ENCODE measurements around the gene KRTAP10-8. TPM values are rescaled to one million over a fixed set of nuclear protein-coding genes. Genes with fewer than 3 reads are reported as not detected.
A peak's percentile ranks its signal among the peaks of the same experiment; 100 is the strongest.
"Not testable (repeated sequence)": the region's sequence is repeated elsewhere in the genome, so short reads cannot be mapped to it uniquely, and the experiment has no call there.

The KRTAP10-8 gene
- total RNA-seq, 1 experiment from 2014 or later, result not detected

DNA sequence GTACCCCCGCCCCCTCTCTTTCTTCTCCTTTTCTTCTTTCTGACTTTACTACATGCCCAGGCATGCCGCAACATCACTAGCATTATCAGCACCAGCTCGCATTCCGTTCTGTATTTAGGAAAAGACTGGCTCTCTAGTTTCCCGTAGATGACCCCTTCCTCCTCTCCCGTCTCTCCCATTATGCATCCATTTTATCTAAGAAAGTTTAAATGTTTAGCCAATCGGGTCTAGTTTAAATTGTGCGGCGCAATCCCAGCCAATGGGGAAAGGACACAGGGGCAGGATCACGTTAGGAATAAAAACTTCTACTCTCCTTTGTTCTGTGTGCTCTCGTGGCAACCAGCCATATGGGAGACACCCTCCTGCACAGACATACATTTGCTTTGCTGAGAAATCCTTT lies 13.8 kb upstream of the KRTAP10-8 start:
- no peak for DNase-seq (ENCODE audit: low read depth)

DNA sequence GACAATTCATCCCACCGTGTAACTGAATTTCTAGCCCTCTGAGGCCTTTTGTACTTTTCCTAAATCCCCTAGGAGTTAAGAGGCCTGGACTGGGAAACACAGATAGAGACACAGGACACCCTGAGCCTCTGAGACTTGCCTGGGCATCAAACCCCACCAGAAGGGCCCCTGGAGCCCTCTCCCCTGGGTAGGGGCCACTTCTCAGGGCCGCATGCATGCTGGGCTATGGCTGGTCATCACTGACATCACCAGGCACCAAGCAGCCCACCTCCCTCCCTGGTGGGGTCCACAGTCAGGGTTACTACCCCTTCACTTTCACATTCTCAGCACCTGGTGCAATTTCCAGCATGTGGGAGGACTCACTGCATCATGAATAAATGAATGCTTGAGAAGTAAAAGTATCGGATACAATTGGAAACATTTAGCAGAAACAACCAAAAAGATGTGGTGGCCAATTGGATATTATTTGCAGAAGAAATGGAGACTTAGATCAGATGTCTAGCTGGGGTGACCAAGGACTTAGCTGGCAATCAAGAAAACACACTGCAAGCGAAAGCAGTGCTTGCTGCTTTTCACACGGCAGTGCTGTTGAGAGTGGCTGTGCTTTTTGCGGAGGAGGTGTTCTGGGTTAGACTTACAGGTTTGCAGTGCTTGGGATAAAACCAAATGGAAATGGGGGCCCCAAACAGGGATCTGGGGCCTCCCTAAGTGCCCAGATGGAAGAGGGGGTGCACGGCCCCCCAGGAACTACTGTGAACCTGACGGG lies 12.4 kb upstream of the KRTAP10-8 start:
- DNase-seq (ENCODE audit: low read depth), result no peak

DNA sequence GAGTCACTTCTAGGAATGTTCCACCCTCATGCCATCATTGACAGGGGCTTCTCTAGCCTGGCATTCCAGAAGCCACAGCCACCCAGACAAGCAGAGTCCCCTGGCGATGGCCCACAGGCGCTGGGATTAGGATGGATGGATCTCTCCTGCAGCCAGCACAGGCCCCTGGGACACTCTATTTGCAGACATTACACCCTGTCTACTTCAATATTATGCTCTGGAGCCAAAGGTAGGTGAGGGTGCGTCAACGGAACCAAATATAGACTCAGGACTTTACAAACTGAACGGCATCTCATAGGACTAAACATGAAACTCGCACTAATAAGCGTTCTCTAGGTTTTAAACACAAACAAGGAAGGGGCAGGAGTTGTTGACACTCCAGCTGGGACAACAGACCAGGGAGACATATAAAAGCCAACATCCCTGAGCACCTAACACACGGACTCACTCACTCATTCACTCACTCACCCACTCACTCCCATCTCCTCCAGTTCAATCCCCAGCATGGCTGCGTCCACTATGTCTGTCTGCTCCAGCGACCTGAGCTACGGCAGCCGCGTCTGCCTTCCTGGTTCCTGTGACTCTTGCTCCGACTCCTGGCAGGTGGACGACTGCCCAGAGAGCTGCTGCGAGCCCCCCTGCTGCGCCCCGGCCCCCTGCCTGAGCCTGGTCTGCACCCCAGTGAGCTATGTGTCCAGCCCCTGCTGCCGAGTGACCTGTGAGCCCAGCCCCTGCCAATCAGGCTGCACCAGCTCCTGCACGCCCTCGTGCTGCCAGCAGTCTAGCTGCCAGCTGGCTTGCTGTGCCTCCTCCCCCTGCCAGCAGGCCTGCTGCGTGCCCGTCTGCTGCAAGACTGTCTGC lies 11.5 kb upstream of the KRTAP10-8 start, which contains the start of gene KRTAP10-7:
Gene KRTAP10-7 (plus strand): TSS at position 480 of the 861 bp plus-strand sequence. CDS start 25 bp downstream, at position 505.
- DNase-seq (ENCODE audit: low read depth), result not testable (repeated sequence)

DNA sequence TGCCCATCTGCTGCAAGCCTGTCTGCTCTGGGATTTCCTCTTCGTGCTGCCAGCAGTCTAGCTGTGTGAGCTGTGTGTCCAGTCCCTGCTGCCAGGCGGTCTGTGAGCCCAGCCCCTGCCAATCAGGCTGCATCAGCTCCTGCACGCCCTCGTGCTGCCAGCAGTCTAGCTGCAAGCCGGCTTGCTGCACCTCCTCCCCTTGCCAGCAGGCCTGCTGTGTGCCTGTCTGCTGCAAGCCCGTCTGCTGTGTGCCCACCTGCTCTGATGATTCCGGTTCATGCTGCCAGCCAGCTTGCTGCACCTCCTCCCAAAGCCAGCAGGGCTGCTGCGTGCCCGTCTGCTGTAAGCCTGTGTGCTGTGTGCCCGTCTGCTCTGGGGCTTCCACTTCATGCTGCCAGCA lies 10.8 kb upstream of the KRTAP10-8 start:
- peak; percentile 29 for DNase-seq (ENCODE audit: low read depth)

DNA sequence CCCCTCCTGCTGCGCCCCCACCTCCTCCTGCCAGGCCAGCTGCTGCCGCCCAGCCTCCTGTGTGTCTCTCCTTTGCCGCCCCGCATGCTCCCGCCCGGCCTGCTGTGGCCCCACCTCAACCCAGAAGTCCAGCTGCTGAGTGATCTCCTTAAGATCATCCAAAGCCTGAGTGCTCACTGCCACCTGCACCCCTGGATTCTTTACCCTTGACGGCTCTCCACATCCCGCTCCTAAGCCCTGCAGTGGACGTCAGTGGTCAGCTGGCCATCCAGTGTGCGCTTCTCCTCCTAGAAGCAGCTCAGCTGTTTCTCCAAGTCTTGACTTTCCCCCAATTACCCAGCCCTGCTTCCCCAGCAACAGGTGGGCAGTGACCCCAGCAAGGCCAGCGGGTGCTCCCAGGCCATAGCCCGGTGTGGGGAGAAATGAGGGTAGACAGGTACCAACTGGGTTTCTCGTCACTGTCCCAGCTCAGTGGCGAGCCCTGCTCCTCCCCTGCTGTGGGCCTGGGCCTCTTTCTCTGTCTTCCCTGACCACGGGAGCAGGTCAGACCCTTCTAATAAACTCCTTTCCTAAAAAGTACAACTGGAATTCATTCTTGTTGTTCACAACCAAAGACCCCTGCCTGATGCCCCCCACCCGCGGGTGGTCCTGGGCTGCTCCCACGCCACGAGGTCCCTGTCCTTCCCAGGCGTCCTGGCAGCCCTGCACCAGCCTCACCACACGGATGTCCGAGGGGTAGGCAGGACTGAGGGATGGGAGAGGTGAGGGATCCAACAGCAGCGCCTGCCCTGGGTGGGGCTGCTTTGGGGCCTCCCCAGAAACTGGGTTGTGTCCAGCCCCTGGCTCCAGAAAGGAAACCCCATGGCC lies 10.1 kb upstream of the KRTAP10-8 start:
- peak; percentile 6 for DNase-seq (ENCODE audit: low read depth)

DNA sequence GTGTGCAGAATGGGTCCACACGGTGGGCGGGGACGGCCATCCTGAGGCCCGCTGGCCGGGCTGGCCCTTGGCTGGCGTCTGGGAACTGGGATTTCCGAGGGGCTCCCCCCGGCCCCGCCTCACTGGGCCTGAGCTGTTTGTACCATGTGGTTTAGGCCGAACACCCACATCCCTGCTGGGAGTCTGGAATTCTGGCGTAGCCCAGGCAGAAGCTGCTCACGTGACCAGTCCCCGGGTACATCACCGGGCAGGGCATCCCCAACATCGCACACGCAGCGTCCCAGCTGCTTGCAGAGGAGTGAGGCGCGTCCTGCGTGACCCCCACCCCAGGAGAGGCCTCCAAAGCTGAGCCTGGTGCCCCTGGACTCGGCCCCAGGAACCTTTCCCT lies 9.4 kb upstream of the KRTAP10-8 start:
- no peak for DNase-seq (ENCODE audit: low read depth)

DNA sequence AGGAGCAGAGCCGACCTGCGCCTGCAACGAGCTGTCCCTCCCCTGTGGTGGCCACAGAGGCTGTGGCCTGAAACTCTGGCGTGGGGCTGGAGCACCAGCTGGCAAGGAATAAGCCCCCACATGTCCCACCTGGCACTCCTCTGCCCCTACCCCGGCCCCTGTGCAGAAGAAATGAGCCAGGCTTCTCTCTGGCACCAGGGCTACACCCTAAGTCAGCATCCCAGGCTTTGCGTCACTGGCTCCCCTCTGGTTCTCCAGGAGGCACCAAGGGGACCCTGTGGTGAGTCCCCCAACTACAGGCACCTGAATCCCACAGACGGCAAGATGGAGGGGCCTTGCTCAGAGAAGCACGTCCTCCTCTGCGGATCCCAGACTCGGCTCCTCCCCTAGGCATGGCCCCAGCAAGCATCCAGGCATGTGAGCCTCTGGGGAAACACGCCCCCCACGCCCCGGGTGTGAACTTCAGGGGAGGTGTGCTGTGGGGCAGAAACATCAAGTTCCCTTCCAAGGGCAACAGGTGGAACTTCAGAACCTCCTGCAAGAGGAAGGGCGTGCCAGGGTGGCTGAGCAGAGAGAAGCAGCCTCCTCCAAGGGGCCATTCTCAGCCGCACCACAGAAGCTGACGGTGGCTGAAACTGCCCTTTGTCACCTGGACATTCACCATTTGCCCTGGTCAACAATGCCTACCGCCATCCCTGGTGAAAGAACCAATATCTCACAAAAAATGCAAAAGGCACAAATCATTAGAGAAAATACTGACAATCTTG lies 8.6 kb upstream of the KRTAP10-8 start:
- DNase-seq (ENCODE audit: low read depth), result no peak

DNA sequence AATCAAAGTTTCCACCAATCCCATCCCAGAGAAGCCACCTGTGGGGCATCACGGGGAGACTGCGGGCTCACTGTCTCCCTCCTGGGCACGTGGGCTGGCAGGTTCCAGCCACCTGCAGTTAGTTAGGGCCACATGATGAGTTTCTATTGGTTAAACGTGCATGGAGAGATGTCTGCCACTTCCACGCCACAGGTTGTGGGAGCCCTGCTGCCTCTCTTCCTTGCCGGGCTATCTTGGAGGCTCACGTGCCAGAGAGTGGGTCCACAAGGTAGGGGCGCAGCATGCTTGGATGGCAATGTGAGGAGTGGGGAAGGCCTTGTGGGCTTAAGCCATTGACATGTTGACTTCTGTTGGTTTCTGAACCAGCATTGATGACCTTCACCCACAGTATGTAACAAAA lies 8.0 kb upstream of the KRTAP10-8 start:
- no peak for DNase-seq (ENCODE audit: low read depth)

DNA sequence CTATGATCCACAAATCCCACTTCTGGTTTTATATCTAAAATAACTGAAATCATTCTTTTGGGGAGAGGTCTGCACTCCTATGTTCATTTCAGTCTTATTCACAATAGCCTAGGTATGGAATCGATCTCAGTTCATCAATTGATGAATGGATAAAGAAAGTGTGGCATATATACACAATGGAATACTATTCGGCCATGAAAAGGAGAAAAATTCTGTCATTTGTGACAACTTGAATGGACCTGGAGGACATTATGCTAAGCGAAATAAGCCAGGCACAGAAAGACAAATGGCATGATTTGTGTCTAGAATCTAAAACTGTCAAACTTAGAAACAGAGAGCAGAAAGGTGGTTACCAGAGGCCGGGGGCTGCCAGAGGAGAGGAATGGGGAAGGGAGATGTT lies 5.4 kb upstream of the KRTAP10-8 start:
- DNase-seq (ENCODE audit: low read depth), result no peak

DNA sequence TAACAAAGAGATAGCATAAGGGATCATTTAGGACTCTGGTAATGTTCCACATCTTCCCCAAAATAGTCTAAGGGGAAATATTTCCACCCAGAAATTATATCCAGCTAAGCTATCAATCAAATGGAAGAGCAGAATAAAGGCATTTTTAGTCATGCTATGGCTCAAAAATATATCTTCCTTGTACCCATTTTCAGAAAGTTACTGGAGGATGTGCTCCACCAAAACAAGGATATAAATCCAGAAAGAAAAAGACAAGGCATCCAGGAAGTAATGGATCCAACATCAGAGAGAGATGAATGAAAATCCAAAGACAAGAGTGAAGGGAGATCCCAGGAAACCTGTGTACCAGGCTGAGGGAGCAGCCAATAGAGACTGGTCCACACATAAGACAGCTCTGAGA lies 2.7 kb upstream of the KRTAP10-8 start:
- no peak for DNase-seq (ENCODE audit: low read depth)

DNA sequence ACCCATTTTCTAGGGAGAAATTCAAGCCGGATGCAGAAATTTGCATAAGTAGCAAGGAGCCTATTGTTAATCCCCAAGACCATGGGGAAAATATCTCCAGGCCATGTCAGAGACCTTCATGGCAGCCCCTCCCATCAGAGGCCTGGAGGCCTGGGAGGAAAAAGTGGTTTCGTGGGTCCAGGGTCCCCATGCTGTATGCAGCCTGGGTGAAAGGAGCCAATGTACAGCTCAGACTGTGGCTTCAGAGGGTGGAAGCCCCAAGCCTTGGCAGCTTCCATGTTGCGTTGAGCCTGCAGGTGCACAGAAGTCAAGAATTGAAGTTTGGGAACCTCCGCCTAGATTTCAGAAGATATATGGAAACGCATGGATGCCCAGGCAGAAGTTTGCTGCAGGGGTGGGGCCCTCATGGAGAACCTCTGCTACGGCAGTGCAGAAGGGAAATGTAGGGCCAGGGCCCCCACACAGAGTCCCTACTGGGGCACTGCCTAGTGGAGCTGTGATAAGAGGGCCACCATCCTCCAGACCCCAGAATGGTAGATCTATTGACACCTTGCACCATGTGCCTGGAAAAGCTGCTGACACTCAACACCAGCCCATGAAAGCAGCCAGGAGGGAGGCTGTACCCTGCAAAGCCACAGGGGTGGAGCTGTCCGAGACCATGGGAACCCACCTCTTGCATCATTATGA lies 1.6 kb upstream of the KRTAP10-8 start:
- DNase-seq (ENCODE audit: low read depth), result not testable (repeated sequence)

DNA sequence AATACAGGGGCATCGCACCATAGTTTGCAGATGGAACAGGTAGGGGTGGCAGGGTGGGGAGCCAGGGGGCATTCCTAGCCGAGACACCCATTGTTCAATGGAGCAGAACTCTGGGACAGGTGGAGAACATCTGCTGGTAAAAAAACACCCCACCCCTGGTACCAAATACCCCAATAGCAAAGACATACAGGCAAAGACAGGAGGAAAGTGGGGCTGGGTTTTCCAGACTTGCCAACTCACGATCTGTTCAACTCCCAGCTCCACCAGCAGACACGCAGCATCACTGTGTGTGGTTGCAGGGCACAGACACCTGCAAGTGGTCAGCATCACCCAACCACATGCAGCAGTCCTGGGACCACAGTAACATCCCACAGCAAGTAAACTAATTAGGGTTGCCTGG lies 328 bp upstream of the KRTAP10-8 start:
- no peak for DNase-seq (ENCODE audit: low read depth)

DNA sequence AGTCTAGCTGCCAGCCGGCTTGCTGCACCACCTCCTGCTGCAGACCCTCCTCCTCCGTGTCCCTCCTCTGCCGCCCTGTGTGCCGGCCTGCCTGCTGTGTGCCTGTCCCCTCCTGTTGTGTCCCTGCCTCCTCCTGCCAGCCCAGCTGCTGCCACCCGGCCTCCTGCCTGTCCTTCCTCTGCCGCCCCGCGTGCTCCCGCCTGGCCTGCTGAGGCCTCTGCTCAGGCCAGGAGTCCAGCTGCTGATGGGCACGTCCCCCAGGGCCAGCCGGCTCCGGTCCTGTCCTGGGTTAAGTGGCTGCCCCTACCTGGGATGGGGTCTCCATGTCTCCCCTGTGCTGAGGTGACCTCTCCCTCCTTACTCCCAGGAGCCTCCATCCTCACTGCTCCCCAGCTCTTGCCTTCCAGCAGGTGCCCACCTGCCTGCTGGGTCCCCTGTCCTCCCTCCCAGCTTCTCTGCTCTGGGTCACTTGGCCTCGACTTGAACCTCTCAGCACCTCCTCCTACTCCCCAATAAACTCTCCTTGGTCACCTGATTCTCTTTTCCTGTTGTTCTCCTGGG lies 870 bp downstream of the KRTAP10-8 start:
- DNase-seq (ENCODE audit: low read depth), result no peak

DNA sequence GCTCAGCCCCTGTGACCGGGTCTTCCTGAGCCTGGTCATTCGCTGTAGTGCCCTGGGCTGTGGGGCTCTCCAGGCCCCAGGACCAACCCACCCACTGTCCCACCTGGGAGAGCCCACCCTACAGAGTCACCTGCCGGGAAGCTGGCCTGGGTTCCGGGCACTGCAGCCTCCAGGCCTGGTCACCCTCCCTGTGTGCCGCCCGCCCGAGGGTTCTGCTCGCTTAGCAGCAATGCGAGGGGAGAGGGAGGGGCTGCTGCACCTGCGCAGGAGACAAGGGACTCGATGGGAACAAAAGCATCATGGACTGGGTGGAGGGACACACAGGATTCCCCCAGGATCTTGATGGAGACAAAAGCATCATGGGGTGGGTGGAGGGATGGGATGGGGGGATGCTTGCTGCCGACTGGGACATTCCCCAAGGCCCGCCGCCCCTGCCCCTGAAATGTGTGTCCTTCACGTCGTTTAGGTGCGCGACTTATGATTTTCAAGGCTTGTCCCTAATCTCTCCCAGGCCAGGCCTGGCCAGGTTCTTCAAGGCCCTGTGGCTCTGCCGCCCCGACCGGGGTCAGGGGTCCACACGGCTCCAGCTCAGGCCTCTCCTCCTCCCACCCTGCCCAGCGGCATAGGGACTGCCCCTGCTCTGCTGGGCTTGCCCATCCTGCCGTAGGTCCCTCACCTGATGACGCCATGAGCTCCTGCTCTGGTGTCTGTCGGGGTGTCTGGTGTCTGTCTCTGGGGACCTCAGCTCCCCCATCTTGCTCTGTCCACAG lies 1.7 kb downstream of the KRTAP10-8 start:
- DNase-seq (ENCODE audit: low read depth), result no peak

DNA sequence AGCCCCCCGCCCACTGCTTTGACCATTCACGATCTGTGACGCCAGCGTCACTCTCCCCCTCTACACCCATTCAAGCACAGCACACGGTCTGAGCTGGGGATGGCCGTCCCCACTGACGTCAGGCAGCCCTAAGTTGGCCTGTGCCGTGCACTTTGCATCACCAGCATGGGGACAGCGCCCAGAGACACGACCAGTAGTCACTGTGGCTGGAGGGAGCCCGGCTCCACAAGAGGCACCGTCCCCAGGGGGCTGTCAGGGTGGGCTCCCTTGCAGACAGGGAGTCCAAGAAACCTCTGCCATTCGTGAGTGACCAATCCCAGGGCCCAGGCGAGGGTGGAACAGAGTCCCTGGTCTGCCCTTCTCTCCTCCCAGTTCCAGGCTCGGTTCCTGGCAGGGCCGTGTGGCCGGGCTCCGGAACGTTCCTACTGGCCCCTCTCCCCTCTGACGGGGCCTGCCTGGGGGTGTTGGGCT lies 2.3 kb downstream of the KRTAP10-8 start:
- DNase-seq (ENCODE audit: low read depth), result no peak

DNA sequence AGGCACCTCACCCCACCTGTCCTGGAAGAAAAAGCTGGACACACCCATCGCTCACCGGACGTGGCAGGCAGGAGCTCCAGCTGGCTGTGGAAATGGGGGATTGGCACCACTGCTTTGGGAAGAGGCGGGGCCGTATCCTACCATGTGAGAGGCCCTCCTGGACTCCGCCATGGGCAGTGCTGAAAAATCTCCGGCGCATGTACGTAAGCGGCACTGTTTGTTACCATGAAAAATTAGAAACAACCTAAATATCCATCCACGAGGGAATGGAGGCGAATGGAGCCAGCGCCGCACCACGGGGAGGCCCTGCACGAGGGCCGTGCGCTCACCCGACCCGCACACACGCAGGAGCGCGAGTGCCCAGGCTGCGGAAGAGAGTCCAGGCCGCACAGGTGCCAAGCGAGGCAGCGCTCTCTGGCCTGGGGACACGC lies 3.1 kb downstream of the KRTAP10-8 start:
- no peak for DNase-seq (ENCODE audit: low read depth)

DNA sequence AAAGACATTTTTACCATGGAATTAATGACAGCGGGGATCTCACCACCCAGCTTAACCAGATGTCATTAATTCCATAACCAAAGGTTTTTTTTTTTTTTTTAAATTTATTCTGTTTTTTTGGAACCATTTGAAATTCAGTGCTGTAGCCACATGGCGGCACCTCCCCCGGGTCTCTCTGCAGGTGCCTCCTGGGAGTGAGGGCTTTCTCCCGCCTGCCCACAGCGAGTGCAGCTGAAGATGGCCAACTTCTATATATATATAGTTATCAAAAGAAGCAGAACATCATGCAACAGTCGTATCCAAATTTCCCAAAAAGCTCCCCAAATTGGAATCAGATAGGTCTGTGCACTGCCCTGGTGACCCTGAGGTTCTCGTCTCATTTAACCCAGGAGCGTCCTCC lies 3.6 kb downstream of the KRTAP10-8 start:
- DNase-seq (ENCODE audit: low read depth), result no peak

DNA sequence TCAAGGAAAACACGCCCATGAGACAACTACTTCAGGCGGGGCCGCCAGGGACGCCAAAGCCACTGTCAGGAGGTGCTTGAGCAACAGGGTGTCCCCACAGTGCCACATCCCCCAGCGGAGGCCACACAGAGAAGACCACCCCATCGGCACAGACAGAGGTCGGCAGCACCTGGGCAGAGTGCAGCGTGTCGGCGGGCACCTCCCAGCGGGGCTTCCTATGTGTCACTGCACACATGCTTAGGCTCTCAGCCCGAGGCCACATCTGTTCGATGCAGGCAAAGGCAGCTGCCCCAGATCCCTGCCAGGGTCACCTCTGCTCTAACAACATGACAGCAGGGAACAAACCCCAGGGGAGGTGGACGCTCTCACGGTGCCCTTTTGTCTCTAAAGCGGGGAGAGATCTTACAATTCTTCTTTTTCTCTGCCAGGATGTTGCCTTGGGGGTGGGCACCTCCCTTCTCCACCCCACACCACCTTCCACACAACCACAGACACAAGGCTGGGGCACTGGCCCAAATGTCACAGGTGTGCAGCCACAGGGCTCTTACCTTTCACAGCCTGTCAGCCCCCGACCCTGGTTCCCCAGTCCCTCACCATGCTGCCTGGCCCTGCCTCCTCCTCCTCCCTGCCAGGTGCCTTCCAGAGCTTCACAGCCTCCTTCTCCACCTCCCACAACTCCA lies 4.2 kb downstream of the KRTAP10-8 start:
- no peak for DNase-seq (ENCODE audit: low read depth)

DNA sequence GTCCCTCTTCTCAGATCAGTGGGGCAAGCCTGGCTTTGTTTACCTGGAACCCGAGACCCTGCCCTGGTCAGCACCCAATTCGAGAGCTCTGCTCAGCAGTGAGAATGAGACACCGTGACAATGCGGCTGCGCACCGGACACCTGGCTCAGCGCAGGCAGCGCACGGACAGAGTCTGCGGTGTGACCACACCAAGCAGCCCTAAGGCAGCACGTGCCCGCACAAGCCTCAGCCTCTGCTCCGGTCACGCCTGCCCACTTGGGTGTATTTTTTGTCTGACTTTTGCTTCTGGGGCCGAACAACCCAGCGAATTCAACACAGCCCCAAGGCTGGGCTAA lies 4.7 kb downstream of the KRTAP10-8 start:
- DNase-seq (ENCODE audit: low read depth), result no peak
